ENCODE measurements around the gene RINT1.
"Not testable (repeated sequence)": the region's sequence is repeated elsewhere in the genome, so short reads cannot be mapped to it uniquely, and the experiment has no call there.

The RINT1 gene

DNA sequence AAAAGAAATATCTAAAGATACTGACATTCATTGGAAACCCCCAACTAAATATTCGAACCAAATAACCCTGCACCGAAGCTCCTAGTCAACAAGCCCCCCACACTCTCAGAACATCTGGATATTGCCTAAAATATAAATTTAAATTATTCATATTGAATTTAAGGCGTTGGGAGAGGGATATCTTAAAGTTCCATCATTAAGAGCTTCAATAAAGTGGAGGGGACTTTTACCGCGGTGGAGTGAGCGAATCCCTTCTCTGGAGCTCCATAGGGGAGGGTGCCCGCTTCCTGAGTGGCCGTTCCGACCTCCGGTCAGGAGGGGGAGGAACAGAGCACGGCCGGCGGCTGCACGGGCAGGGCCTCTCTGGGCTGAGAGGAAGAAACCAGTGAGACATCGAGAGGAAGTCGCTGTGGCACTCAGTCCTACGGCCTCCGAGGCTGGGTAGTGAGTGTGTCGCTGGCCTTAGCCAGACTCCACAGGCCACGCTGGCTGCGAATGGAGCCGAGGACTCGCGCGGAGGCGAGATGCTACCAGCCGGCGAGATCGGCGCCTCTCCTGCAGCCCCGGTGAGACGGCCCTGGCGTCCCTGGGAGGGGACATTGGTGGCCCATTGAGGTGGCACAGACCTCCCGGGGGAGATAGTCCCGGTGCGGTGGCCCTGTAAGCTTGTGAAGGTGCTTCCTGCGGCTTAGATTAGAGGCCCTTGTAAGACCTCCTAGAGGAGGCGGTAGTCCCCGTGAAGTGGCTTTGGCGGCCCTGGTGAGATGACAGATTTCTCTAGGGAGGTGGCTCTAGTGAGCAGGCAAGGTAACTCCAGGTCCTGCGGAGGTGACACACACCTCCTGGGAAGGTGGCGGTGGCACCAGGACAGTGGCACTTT lies at the start of gene RINT1:
TSS of gene RINT1 (plus strand) at position 410 of the 880 bp plus-strand sequence. CDS start at position 525, 115 bp downstream.
- peak; percentile 92 for DNase-seq (ENCODE audit: low spot score)

DNA sequence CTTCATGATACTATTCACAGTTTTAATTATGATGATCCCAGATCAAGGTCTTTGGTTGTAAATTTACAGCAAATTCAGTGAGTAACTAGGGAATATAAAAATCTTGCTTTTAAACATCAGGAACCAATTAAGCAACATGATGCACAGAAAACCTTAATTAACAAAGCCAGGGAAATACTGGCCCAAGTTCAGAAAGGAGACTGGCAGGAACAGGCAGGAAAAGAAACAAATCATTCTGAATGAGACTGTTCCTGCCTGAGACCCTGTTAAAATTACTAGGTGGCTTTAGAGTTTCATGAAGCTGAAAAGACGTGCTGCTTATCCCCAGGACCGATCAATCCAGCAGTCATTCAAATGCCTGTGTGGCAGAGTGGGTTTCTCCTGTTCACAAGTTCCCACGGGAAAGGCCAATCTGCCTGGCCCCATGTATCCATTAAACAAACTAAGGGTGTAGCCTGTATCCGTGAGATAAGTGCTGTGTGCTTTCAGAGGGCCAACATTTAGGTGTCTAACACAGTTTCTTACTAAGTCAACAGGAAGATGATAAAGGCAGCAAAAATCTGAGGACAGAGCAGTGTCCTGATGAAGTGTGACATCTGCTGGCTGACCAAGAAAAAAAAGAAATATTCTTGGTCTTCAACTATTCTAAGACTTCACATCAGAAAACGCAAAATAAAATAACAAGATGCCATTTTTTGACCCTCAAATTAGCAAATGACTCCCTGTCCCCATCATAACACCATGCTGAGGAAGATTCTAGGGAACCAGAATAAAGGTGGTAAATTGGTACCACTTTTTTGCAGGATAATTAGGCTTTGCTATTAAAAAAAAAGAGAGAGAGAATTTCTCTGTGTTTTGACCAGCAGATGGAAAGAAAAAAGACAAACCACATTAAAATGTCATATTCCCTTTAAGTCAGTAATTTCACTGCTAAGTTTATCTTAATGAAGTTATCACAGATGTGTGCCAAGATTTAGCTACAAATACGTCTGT lies 44.1 kb upstream of the RINT1 start:
- no peak for DNase-seq (ENCODE audit: low spot score)

DNA sequence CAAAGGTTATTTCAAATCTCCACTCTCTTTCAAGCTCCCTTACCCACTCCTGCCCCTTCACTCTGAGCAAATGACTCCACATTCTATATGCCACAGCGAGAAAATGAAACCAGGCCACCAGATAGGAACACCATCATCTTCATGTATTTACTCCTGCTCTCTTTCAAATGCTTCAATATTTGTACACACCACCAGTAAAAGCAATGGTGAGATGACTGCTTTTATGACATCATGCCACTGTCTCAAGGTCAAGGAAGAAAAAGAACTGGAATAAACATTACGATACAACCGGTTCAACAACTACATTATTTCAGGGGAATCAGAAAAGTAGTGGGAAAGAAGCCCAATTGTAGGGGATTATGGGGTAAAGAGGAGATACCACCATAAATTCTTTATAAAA lies 42.6 kb upstream of the RINT1 start:
- no peak for DNase-seq (ENCODE audit: low spot score)

DNA sequence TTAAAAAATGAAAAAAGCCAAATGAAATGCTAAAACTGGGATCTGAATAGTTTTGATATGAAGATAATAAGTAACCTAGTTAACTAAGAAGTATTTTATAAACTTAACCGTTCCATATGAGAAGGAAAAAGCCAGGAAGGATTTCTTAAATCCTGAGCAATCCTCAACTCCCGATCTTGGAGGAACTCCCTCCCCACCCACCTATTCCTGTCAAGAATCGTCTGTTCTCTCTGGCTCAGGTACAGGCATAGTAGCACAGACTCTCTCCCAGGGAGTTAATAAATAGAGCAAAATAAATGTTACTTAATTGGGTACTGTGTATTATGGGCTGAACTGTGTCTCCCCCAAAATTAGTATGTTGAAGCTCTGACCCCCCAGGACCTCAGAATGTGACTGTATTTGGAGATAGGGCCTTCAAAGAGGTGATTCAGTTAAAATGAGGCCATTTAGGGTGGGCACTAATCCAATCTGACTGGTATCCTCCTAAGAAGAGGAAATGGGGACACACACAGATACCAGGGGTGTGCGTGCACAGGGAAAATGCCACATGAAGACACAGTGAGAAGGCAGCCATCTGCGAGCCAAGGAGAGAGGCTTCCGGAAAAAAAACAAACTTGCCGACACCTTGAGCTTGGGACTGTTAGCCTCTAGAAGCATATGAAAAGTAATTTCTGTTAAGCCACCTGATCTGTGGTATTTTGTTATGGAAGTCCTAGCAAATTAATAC lies 38.6 kb upstream of the RINT1 start:
- DNase-seq (ENCODE audit: low spot score): no peak

DNA sequence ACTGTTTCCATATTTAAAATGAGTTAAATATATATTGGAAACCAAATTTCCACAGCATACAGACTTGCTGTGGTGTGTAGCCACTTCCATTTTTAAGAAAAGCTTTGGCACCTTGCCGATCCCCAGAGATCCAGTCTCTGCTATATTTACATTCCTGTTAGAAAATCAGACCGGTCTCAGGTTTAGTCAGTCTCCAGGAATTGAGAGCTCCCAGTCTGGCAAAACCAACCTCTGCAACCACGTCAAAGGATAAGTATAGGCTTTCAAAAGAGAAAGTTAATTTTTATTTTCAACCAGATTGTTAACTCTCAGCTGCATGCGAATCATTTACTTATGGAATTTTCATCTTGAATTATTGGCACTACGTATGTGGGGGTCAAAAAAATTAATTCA lies 38.1 kb upstream of the RINT1 start:
- DNase-seq (ENCODE audit: low spot score): no peak

DNA sequence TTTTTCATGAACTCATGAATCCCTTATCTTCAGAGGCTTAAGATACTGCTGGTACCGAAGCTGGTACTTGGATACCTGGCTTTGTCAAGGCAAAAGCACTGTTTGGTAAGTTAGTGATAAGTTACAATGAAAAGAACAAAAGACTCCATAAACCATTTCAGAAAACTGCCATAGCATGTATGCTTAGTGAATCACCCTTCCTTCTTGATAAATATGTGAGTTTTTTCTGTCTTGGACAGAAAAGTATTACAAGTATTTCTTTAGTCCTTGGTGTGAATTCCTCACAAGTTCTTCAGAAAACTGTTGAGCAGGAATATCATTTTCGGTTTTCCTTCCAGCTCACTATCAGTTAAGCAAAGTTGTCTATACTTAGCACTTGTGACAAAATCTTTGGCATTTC lies 35.5 kb upstream of the RINT1 start:
- DNase-seq (ENCODE audit: low spot score): no peak

DNA sequence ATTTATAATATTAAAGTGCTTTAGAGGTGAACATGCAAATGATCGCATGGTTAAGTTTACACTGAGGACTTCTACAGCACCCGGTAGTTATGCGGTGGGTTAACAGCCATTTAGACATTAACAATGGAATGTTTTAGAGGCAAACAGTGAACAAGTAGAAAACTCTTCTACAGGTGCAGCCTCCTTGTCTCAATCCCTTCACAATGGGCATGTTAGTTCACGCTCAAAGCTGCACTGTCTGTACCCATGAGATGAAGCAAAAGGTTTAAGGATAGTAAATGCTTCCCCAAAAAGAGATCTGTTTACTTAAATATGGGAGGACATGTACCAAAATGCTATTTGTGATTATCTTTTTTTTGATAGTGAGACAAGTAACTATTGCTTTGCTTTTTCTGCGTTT lies 35.0 kb upstream of the RINT1 start:
- no peak for DNase-seq (ENCODE audit: low spot score)

DNA sequence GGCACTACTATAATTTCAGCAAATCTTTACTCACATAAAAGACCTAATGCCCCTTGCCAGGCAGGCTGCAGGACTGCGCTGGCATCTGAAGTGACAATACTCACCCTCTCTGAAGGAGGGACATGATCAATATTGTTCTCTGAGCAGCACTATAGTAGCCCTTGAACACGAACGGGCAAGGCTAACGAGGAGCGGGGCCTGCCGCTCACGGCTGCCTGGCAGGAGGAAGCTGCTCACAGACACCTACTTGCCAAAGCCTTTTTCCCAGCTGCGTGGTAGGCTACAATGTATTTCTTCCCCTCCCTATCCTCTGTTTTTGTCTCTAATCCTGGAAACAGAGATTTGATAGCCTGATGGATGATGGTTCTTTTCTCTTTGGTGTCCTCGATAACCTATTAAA lies 29.8 kb upstream of the RINT1 start:
- DNase-seq (ENCODE audit: low spot score): no peak

DNA sequence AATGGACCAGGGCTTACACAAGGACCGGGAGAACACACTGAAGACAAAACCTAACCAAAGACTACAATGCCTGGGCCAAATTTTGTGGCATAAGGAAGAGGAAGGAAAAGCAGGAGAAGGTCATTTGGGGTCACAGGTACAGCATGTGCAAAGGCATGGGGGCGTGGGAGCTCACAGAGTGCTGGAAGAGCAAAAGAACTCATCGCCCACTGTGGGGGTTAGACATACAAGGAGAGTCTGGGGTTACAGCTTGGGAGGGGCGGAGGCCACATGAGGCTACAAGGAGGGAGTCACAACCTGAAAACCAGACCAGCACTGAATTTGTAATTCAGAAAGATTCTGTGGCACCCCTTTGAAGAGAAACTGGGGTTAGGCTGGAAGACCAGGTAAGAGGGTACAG lies 19.6 kb upstream of the RINT1 start:
- DNase-seq (ENCODE audit: low spot score): no peak

DNA sequence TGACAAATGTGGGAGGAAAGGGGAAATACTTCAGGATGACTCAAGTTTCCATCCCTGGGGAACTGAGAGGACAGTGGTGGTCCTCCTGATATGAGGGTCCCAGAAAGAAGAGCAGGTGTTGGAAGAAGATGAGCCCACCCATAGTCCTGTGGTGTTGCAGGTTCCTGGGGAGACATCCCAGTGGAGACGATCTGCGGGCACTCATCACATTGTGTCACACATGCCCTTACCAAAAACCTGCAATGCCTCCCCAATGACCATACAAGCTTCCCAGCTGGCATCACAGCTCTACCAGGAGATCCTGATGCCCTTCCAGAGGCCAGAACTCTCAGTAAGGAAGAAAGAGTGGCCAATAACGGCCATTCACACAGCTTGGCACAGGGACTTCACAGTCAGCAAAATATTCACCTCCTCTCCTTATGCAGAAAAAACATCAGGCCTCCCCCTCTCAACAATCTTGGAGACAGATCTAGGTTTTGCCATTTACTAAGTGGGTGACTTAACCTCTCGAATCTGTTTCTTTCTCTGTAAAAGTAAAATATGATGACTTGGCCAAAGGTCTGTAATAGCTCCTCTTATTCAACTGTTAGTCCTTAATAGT lies 19.0 kb upstream of the RINT1 start:
- DNase-seq (ENCODE audit: low spot score): no peak

DNA sequence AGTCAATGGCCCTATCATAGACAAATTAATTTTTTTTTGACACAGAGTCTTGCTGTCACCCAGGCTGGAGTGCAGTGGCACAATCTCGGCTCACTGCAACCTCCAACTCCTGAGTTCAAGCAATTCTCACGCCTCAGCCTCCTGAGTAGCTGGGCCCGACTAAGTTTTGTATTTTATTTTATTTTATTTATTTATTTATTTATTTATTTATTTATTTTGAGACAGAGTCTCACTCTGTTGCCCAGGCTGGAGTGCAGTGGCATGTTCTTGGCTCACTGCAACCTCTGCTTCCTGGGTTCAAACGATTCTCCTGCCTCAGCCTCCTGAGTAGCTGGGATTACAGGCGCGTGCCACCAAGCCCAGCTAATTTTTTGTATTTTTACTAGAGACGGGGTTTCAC lies 16.4 kb upstream of the RINT1 start:
- DNase-seq (ENCODE audit: low spot score): not testable (repeated sequence)

DNA sequence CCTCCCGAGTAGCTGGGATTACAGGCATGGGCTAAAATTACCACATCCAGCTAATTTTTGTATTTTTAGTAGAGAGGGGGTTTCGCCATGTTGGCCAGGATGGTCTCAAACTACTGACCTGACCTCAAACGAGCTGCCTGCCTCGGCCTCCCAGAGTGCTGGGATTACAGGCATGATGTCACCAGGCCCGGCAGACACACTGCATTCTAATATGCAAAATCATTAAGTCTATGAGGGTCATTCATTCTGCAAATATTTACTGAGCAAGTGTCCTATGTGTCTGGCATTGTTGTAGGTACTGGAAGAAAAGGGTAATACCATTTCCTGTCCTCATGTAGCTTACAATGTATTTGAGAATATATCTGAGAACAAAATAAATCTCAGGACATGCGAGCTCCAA lies 12.6 kb upstream of the RINT1 start:
- no peak for DNase-seq (ENCODE audit: low spot score)

DNA sequence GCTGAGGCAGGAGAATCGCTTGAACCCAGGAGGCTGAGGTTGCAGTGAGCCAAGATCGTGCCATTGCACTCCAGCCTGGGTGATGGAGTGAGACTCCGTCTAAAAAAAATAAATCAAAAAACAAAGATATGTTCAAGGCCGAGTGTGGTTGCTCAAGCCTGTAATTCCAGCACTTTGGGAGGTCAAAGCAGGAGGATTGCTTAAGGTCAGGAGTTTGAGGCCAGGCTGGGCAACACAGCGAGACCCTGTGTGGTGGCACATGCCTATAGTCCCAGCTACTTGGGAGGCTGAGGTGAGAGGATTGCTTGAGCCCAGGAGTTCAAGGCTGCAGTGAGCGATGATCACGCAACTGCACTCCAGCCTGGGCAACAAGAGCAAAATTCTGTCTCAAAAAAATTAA lies 11.4 kb upstream of the RINT1 start:
- DNase-seq (ENCODE audit: low spot score): not testable (repeated sequence)

DNA sequence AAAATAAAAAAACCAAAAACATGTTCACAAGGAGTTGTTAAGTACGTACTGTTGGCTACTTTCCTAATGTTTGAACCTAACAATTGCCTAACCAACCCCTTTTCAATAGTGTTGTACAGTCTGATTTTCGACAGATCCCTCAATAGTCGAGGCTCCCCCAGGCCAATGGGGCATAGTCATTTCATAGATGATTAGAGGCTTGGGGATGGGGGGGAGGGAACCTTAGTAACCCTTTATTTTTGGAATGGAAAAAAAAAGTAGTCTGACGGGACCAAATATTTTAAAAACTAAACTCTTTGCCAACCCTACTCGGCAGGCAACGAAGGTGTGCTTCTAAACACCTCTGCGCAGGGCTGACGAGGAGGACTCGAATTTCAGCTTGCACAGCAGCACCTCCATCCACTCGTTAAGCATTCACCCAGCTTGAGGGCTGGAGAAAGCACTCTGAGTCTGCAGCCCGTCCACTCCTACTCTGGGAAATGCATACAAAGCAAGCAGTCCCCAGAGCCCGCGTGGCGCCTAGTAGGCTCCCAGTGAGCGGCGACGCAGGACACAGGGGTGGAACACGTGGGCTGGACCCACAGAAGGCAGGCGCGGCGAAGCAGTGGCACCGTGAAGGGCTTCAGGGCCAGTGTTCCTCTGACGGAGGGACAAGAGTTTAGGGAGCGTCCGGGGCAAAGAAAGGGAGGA lies 10.8 kb upstream of the RINT1 start:
- peak; percentile 14 for DNase-seq (ENCODE audit: low spot score)

DNA sequence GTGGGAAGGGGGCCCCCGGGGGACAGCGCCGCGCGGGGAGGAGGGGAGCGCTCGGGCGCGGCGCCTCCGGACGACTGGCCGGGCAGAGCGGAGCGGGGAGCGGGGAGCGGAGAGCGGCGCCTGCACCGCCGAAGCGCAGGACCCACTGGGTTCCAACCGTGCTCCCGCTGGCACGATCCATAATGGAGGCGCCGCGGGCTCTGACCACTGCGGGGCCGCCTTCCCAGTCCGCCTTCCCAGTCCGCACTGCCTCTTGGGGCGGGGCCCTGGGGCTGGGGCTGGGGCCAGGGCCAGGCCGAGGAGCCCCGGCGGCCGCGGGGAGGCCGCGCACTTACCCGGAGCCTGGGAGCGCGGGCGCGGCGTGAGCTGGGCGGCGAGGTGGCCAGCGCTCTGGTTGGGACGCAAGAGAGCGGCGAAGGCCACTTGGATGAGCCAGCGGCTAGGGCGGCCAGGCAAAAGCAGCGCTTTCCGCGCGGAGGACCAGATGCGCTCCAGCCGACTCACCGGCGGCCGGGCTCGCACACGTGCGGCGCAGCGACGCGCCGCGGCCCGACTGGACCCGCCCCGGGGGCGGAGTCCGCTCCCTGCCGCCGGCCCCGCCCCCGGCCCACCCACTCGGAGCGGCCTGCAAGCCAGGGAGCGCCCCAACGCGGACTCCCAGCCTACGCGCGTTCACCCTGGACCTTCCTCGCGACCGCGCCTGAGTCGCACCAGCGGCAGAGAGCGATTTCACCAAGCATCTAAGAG lies 10.1 kb upstream of the RINT1 start, which contains the start of gene PUS7:
TSS of gene PUS7 (minus strand) at position 555 of the 747 bp plus-strand sequence. CDS start 13,759 bp downstream, outside the sequence.
- peak; percentile 86 for DNase-seq (ENCODE audit: low spot score)

DNA sequence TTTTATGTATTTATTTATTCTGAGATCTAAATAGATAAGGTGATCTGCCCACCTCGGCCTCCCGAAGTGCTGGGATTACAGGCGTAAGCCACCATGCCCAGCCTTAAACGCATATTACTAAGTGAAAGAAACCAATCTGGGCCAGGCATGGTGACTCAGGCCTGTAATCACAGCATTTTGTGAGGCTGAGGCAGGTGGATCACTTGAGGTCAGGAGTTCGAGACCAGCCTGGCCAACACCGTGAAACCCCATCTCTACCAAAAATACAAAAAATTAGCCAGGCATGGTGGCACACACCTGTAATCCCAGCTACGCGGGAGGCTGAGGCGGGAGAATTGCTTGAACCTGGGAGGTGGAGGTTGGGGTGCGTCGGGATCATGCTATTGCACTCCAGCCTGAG lies 7.6 kb upstream of the RINT1 start:
- not testable (repeated sequence) for DNase-seq (ENCODE audit: low spot score)

DNA sequence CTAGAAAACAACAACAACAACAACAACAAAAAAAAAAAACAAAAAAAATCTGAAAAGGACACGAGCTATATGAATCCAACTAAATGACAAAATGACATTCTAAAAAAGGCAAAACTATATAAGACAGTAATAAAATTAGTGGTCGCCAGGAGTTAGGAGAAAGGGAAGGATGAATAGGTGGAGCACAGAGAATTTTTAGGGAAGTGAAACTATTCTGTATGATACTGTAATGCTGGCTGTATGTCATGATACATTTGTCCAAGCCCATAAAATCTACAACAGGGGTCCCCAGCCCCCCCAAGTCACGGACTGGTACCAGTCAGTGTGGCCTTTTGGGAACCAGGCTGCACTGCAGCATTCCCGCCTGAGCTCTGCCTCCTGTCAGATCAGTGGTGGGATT lies 7.2 kb upstream of the RINT1 start:
- no peak for DNase-seq (ENCODE audit: low spot score)

DNA sequence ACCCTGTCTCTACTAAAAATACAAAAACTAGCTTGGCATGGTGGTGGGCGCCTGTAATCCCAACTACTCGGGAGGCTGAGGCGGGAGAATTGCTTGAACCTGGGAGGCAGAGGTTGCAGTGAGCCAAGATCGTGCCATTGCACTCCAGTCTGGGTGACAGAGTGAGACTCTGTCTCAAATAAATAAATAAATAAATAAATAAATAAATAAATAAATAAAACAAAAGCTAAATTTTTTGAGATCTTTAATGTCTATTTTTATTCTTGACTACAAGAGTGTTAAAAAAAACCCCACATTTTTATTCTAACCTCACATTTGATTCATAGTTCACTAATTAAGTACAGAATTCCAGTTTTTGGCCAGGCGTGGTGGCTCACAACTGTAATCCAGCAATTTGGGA lies 4.3 kb upstream of the RINT1 start:
- DNase-seq (ENCODE audit: low spot score): not testable (repeated sequence)

DNA sequence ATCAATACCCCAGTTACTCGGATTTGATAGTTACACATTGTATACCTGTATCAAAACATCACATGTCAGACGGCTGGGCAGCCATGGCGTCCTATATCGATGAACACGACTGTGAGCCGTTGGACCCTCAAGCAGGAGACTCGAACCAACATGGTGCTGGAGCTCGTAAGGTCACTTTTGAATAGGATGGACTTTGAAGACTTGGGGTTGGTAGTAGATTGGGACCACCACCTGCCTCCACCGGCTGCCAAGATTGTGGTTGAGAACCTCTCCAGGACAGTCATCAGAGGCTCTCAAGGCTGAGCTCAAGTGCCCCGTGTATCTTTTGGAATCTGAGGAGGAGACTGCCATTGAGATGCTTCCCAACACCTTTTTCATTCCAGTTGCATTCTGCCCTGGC lies 1.9 kb upstream of the RINT1 start:
- no peak for DNase-seq (ENCODE audit: low spot score)

DNA sequence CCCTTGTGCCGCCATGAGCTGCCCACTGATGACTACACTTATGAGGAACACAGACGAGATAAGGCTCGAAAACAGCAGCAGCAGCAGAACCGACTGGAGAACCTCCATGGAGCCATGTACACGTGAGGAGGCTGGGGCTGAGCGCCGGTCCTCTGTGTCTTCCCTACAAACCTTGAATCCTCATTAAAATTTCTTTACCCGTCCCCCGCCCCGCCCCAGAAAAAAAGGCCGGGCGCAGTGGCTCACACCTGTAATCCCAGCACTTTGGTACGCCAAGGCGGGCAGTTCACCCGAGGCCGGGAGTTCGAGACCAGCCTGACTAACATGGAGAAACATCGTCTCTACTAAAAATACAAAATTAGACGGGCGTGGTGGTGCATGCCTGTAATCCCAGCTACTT lies 1.5 kb upstream of the RINT1 start:
- no peak for DNase-seq (ENCODE audit: low spot score)
